Gastroesophageal sphincter (tissue), 3 donors: ENCODE measurements around the gene R3HDM2.

Source experiments
- CTCF ChIP-seq, 4 experiments: fragments of 200-600 bp in 2 of 4; fragments of 450-650 bp in 2 of 4; sonication (generic) in 1 of 4; IDR thresholded peaks; one replicate each; pipeline ENCODE4 v1.5.1; 2017 to 2019; ENCODE audit warnings: antibody characterized with exemption in 4 of 4, mild to moderate bottlenecking in 2 of 4, moderate library complexity in 2 of 4
- POLR2A ChIP-seq, 2 donors: fragments of 450-650 bp; IDR thresholded peaks; one replicate each; pipeline ENCODE4 v1.6.1; 2017; ENCODE audit warnings: antibody characterized with exemption in 2 of 2, mild to moderate bottlenecking in 2 of 2, moderate library complexity in 1 of 2
- POLR2AphosphoS5 ChIP-seq: sonication (generic); formaldehyde crosslinking; IDR thresholded peaks from one replicate; pipeline ENCODE4 v1.6.1; 2017; ENCODE audit warnings: antibody characterized with exemption

- TF ChIP-seq POLR2A (IDR thresholded peaks at IDR 0.05) (no peak), CTCF (IDR thresholded peaks at IDR 0.05) (no peak), POLR2AphosphoS5 (no peak)
Observed at GRCh38 chr12:57465030-57465746, 34.3 kb upstream of the R3HDM2 start.
